ENCODE results near the gene PHYHD1.

The PHYHD1 gene

DNA sequence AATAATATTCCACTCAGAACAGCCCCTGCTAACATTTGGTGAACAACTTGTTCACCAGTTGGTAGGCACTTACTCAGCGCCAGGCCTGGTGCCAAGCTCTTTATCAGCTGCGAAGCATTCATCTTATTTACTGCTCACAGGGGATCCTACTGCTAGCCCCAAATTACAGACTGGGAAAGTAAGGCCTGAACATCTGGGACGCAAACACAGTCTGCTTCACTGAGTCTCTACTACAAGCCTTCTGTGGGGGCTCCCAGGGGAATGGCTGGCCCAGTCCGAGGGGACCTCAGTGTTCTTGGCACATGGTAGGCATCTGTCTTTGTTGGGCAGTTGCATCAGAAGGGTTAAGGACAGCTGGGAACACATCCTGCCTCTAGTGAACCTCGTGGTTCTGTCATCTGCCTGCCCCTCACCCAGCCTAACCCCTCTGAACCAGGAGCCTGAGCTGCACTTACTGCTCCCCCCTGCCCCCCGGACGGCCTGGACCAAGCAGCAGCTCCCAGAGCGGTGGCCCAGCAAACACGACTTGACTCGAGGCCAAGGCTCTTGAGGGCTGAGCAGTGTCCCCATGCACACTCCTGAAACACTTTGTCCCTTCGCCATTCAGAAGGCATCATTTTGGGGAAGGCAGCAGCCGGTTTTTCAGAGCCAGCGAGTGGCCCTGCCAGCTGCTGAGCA, at the start of gene PHYHD1:
PHYHD1 (plus strand) TSS at position 602 of the 678 bp plus-strand sequence. CDS start 1,342 bp downstream, outside the sequence.
- TF ChIP-seq, protein P1, sequence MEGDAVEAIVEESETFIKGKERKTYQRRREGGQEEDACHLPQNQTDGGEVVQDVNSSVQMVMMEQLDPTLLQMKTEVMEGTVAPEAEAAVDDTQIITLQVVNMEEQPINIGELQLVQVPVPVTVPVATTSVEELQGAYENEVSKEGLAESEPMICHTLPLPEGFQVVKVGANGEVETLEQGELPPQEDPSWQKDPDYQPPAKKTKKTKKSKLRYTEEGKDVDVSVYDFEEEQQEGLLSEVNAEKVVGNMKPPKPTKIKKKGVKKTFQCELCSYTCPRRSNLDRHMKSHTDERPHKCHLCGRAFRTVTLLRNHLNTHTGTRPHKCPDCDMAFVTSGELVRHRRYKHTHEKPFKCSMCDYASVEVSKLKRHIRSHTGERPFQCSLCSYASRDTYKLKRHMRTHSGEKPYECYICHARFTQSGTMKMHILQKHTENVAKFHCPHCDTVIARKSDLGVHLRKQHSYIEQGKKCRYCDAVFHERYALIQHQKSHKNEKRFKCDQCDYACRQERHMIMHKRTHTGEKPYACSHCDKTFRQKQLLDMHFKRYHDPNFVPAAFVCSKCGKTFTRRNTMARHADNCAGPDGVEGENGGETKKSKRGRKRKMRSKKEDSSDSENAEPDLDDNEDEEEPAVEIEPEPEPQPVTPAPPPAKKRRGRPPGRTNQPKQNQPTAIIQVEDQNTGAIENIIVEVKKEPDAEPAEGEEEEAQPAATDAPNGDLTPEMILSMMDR (IDR thresholded peaks at IDR 0.05; ENCODE audit: low read depth, low read length, missing control alignments) = no peak
- H3K4me3 ChIP-seq (ENCODE audit: low read depth, low read length) = no peak within 1 kb of the TSS
- DNase-seq (ENCODE audit: low read depth) = no peak

DNA sequence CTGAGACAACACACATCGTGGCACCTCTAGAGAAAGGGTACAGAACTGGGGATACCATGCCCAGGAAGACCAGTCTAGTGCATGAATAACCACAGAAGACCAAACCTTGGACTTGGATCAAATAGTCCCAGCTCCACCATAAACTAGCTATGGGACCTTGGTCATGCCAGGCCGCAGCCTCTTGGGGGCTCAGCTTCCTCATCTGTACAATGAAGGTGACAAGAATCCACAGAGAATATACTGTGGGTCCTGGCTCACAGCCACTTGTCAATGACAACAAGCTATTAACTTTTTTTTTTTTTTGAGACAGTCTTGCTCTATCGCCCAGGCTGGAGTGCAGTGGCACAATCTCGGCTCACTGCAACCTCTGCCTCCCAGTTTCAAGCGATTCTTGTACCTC, 42.9 kb upstream of the PHYHD1 start:
- DNase-seq (ENCODE audit: low read depth) = no peak
- H3K4me3 ChIP-seq (ENCODE audit: low read depth, low read length) = no peak overlapping the region
- TF ChIP-seq, protein P1 (IDR thresholded peaks at IDR 0.05; ENCODE audit: low read depth, low read length, missing control alignments) = no peak

DNA sequence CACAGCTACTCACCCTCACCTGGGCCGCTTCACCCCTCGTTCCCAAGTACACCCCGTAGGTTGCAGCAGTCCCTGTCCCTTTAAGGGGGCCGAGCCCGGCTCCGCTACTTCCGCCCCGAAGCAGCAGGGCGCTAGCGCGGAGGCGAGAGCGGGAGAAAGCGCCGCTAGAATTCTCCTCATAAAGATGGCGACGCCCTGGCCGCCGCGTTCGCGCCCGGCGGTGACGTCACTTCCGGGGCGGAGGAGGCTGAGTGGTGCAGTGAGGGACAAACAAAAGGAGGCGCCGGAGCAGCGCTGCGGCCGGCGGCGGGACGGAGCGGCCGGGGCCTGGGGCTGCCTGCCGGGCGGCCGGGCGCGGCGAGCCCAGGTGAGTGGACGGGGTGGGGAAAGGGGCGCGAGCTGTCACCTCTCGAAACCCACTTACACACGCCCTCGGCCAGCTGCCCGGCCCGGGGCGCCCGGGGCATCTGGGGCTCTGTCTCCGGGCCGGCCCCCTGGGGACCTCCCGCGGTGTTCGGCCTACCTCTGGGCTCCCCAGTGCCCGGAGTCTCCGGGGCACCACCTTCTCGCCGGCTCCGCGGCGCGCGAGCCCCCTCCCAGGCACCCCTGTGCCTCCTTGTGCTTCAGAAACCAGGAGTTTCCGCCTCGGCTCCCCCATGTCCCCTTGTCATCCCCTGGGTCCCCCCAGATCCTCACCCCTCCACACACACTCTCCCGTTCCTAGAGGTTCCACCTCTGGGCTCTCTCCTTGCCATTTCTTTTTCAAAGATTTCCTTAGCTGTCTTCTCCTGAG, 38.7 kb upstream of the PHYHD1 start, which contains the start of the genes KYAT1 and LRRC8A:
KYAT1 (minus strand) TSS at position 67 of the 793 bp plus-strand sequence. CDS start 36,545 bp downstream, outside the sequence.
LRRC8A (plus strand) TSS at position 250 of the 793 bp plus-strand sequence. CDS start 25,032 bp downstream, outside the sequence.
- TF ChIP-seq, protein P1 (IDR thresholded peaks at IDR 0.05; ENCODE audit: low read depth, low read length, missing control alignments) = no peak
- peak; percentile 92 for DNase-seq (ENCODE audit: low read depth)
- peak within 1 kb of the TSS; percentile 61 for H3K4me3 ChIP-seq (ENCODE audit: low read depth, low read length)

DNA sequence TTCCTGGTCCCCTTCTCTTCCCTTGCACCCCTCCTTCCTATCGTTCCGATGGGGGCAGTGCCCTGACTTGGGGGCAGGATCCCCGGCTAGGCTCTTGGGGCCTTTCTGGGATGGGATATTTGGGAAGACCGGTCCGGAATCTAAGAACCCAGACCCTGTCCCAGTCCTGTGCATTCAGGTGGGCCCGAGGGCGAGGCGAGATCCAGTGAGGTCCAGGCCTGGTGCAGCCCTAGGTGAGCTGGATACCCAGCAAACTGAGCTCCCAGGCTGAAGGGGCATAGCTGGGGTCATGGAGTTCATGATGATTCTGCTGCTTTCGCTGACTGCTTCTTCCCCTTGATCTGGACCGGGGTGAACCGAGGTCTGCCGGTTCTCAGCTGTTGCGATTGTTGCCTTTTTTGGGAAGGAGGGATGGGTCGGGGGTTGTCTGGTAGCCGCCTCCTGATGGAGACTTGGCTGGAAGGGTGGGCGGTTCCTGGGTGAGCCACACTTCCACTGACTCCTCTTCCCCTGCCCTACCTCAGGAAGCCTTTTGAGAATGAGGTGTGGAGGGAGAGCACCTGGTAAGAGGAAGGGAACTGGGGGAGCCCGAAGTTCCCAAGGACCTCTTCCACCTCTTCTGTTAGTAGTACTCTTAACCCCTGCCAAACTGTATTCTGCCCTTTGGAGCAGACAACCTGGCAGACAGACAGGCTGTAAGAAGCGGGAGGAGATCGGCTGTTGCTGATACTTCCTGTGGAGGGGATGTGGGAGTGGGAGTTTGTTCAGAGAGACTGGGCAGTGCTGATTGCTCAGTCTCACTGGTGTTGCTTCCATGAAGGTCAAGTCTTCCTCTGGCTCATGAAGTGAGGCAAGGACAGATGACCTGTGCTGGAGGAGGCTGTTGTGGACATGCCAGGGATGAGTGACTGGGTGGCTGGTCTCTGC, 37.8 kb upstream of the PHYHD1 start:
- TF ChIP-seq, protein P1 (IDR thresholded peaks at IDR 0.05; ENCODE audit: low read depth, low read length, missing control alignments) = no peak
- H3K4me3 ChIP-seq (ENCODE audit: low read depth, low read length) = peak overlapping the region; percentile 61
- DNase-seq (ENCODE audit: low read depth) = no peak

DNA sequence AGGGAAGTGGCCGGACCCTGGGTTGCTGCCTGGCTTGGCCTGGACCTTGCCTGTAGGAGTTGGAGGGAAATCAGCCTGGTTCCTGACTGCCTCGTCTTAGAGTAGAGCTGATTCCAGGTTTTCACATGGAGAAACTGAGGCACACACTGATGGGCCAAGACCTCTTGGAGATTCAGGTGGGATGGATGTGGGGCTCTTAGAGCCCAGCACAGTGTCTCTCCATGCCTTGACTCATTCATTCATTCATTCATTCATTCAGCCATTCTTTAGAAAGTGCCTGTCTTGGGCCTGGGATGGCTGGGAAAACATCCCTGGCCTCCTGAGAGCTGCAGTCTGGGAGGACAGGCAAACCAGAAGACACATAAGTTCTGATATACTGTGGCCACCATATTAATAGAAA, 36.6 kb upstream of the PHYHD1 start:
- TF ChIP-seq, protein P1 (IDR thresholded peaks at IDR 0.05; ENCODE audit: low read depth, low read length, missing control alignments) = no peak
- no peak for DNase-seq (ENCODE audit: low read depth)
- no peak overlapping the region for H3K4me3 ChIP-seq (ENCODE audit: low read depth, low read length)

DNA sequence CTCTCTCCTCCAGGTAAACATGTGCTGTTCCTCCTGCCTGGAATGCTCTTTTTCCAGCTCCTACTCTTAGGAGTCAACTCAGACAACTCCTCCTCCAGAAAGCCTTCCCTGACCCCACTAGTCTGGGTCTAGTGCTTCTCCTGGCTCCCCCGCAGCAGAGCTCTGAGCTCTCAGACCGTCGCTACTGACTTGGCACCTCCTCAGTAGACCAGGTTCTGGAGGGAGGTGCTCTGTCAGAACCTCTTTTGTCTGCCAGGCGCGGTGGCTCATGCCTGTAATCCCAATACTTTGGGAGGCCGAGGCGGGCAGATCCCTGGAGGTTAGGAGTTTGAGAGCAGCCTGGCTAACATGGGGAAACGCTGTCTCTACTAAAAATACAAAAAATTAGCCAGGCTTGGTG, 35.4 kb upstream of the PHYHD1 start:
- H3K4me3 ChIP-seq (ENCODE audit: low read depth, low read length) = no peak overlapping the region
- TF ChIP-seq, protein P1 (IDR thresholded peaks at IDR 0.05; ENCODE audit: low read depth, low read length, missing control alignments) = no peak
- no peak for DNase-seq (ENCODE audit: low read depth)

Data from GM12864 (cell line).